Adrenal gland (tissue), 5 donors: Measurements from ENCODE around the gene TET1.

Experiments
- CTCF ChIP-seq, 6 experiments: fragments of 450-650 bp in 4 of 6; fragments of 200-600 bp in 2 of 6; sonication (generic) in 1 of 6; IDR thresholded peaks; 1 replicate in 5 of 6; 2 replicates in 1 of 6; pipeline versions ENCODE4 v1.5.1 to v1.8.0; 2016 to 2021; ENCODE audit warnings: antibody characterized with exemption in 6 of 6, mild to moderate bottlenecking in 2 of 6, moderate library complexity in 1 of 6
- POLR2A ChIP-seq, 2 donors: fragments of 450-650 bp; IDR thresholded peaks; one replicate each; pipeline ENCODE4 v1.6.1; 2017; ENCODE audit warnings: antibody characterized with exemption in 2 of 2, mild to moderate bottlenecking in 2 of 2, moderate library complexity in 1 of 2
- donor health status: DM: no; HTN: no; CAD: no.

- TF ChIP-seq CTCF (IDR thresholded peaks at IDR 0.05) (no peak), POLR2A (IDR thresholded peaks at IDR 0.05) (no peak)
Measured at GRCh38 chr10:68705548-68705947, 145.4 kb downstream of the TET1 start.
